ENCODE measurements around the gene SLCO3A1. TPM values are rescaled to one million over a fixed set of nuclear protein-coding genes. Genes with fewer than 3 reads are reported as not detected.

The SLCO3A1 gene
- total RNA-seq, 1 experiment from 2014 or later: 5.1 TPM

DNA sequence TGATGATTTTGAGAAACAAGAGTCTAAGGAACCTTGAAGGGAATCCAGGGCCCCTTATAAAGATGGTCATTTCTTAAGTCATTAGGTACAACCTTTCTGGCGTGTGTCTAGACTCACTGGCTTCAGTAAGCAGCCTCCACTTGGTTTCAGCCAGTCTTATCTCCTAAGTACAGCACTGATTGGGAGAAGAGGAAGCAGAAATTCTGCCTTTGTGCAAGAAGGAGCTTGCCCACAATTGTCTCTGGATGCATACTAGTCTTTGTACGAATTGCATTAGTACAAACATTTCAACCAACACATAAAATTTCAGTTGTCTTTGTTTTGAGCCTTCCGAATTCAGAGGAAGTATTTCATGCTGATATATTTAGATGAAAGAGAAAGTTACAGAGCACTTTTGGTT is 139.4 kb downstream of the SLCO3A1 start:
- no peaks in the 10 kb centered on the region for H4K20me1 ChIP-seq (ENCODE audit: insufficient read depth)
- no peaks in the 10 kb centered on the region for H3K9me2 ChIP-seq (ENCODE audit: insufficient read depth)
- ChIA-PET POLR2A (no interaction called here), RAD21 (ENCODE audit: low non-redundant PET in 1 of 2, low total read pairs in 2 of 2, uncharacterized antibody in 2 of 2, unreplicated experiment in 2 of 2) (no interaction called here), CTCF (no interaction called here)
- H3K27ac ChIP-seq (ENCODE audit: low read depth, low read length): no peak overlapping the region
- H2AFZ ChIP-seq (ENCODE audit: low read depth, low read length, poor library complexity, severe bottlenecking): no peak overlapping the region
- no peak overlapping the region for H3K4me2 ChIP-seq (ENCODE audit: low read length)
- H3K27me3 ChIP-seq (ENCODE audit: insufficient read depth, low read length): no peaks in the 10 kb centered on the region
- H3K36me3 ChIP-seq (ENCODE audit: control insufficient read depth in 1 of 2, insufficient read depth in 2 of 2, low read length in 2 of 2): no peaks in the 10 kb centered on the region
- TF ChIP-seq ZFX (IDR thresholded peaks at IDR 0.05) (no peak), SIN3A (IDR thresholded peaks at IDR 0.05; ENCODE audit: low read depth) (no peak), EZH2phosphoT487 (IDR thresholded peaks at IDR 0.05; ENCODE audit: borderline replicate concordance) (no peak), TCF7L2 (IDR thresholded peaks at IDR 0.05; ENCODE audit: borderline replicate concordance, extremely low read depth, insufficient read depth, insufficient read length) (no peak), POLR2AphosphoS5 (IDR thresholded peaks at IDR 0.05; ENCODE audit: low read depth, low read length) (no peak), POLR2A (IDR thresholded peaks at IDR 0.05; ENCODE audit: borderline replicate concordance, extremely low read depth, insufficient read depth, insufficient read length) (no peak), FOSL1 (IDR thresholded peaks at IDR 0.05; ENCODE audit: low read depth) (no peak), RAD21 (IDR thresholded peaks at IDR 0.05; ENCODE audit: low read depth) (no peak), CTCF (IDR thresholded peaks at IDR 0.05 in 2 of 3, conservative IDR thresholded peaks at IDR 0.05 in 1 of 3; ENCODE audit: borderline replicate concordance in 1 of 3, insufficient read depth in 1 of 3, low read depth in 2 of 3, low read length in 2 of 3) (no peak), CEBPB (IDR thresholded peaks at IDR 0.05; ENCODE audit: low read depth) (no peak), YY1 (IDR thresholded peaks at IDR 0.05; ENCODE audit: extremely low read depth, insufficient replicate concordance, low read depth, low read length) (no peak), SRF (IDR thresholded peaks at IDR 0.05; ENCODE audit: low read depth) (no peak), JUND (IDR thresholded peaks at IDR 0.05) (no peak), ZNF274 (IDR thresholded peaks at IDR 0.05; ENCODE audit: low read depth, low read length) (no peak), EZH2 (IDR thresholded peaks at IDR 0.05) (no peak)
- TF ChIP-seq, protein P1, sequence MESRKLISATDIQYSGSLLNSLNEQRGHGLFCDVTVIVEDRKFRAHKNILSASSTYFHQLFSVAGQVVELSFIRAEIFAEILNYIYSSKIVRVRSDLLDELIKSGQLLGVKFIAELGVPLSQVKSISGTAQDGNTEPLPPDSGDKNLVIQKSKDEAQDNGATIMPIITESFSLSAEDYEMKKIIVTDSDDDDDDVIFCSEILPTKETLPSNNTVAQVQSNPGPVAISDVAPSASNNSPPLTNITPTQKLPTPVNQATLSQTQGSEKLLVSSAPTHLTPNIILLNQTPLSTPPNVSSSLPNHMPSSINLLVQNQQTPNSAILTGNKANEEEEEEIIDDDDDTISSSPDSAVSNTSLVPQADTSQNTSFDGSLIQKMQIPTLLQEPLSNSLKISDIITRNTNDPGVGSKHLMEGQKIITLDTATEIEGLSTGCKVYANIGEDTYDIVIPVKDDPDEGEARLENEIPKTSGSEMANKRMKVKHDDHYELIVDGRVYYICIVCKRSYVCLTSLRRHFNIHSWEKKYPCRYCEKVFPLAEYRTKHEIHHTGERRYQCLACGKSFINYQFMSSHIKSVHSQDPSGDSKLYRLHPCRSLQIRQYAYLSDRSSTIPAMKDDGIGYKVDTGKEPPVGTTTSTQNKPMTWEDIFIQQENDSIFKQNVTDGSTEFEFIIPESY (IDR thresholded peaks at IDR 0.05; ENCODE audit: extremely low read depth, insufficient replicate concordance, low read length): no peak
- TF ChIP-seq, protein P2, sequence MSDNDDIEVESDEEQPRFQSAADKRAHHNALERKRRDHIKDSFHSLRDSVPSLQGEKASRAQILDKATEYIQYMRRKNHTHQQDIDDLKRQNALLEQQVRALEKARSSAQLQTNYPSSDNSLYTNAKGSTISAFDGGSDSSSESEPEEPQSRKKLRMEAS (IDR thresholded peaks at IDR 0.05): no peak
- TF ChIP-seq, protein P3, sequence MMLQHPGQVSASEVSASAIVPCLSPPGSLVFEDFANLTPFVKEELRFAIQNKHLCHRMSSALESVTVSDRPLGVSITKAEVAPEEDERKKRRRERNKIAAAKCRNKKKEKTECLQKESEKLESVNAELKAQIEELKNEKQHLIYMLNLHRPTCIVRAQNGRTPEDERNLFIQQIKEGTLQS (IDR thresholded peaks at IDR 0.05): no peak
- no TSS peak for BruUV-seq (replicated peaks)
- no peaks in the 10 kb centered on the region for H3K4me1 ChIP-seq (ENCODE audit: control insufficient read depth in 1 of 2, insufficient read depth in 2 of 2, low read length in 2 of 2)
- H3K9ac ChIP-seq (ENCODE audit: low read length): no peak overlapping the region
- intact Hi-C loops (cut with micrococcal nuclease): no loop called here
- DNase-seq (ENCODE audit: low read depth, low spot score) (no peak), ATAC-seq (no peak)
- H3K79me2 ChIP-seq (ENCODE audit: insufficient read depth, low read length): no peaks in the 10 kb centered on the region
- H3K9me3 ChIP-seq (ENCODE audit: control insufficient read depth in 1 of 2, insufficient read depth in 1 of 2, low read depth in 1 of 2, low read length in 2 of 2): no peaks in the 10 kb centered on the region
- no peak overlapping the region for H3K4me3 ChIP-seq (replicated peaks in 1 of 2; ENCODE audit: low read depth in 1 of 2, low read length in 2 of 2)

Data from HCT116 (cell line).